HEK293 (cell line): ENCODE measurements around the gene ATMIN.

Experiments used
- HOXC10 ChIP-seq: sonication (generic); formaldehyde crosslinking; IDR thresholded peaks from 2 replicates; pipeline ENCODE4 v1.8.1; 2023; ENCODE audit warnings: mild to moderate bottlenecking, missing genetic modification reagents
- HOXD13 ChIP-seq: sonication (generic); formaldehyde crosslinking; IDR thresholded peaks from 2 replicates; pipeline ENCODE4 v1.8.0; 2022; ENCODE audit warnings: missing genetic modification reagents, borderline replicate concordance
- KLF16 ChIP-seq: fragments of 450-650 bp; formaldehyde crosslinking; IDR thresholded peaks from 2 replicates; pipeline ENCODE4 v1.5.1; 2017; ENCODE audit warnings: missing biosample characterization, missing genetic modification characterization
- SP2 ChIP-seq: fragments of 450-650 bp; formaldehyde crosslinking; IDR thresholded peaks from 2 replicates; pipeline ENCODE4 v1.5.1; 2016; ENCODE audit warnings: missing biosample characterization, missing genetic modification characterization
- ZNF239 ChIP-seq: fragments of 450-650 bp; formaldehyde crosslinking; IDR thresholded peaks from 2 replicates; pipeline ENCODE4 v1.5.1; 2016; ENCODE audit warnings: missing biosample characterization, missing genetic modification characterization
- ZNF350 ChIP-seq: fragments of 450-650 bp; formaldehyde crosslinking; IDR thresholded peaks from 2 replicates; pipeline ENCODE4 v1.5.0; 2017; ENCODE audit warnings: missing biosample characterization, mild to moderate bottlenecking, missing genetic modification characterization
- TF ChIP-seq, protein P1 (sequence below): fragments of 450-650 bp; formaldehyde crosslinking; IDR thresholded peaks from 2 replicates; pipeline ENCODE4 v1.5.1; 2016; ENCODE audit warnings: missing biosample characterization, missing genetic modification characterization

DNA sequence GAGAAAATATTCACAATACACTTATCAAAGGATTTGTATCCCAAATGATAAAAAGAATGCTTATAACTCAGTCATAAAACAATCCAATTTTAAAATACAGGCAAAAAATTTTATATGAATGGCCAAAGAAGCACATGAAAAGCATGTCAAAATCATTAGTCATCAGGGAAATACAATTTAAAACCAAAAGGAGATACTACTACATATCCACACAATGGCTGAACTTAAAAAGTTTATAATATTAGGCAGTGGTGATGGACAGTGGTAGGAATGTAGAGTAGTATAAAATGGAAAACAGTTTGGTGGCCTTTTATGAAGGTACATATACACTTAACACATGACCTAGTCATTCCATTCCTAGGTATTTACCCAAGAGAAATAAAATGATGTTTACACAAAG is 41.2 kb upstream of the ATMIN start:
- TF ChIP-seq KLF16 (tag by site-specific recombination): no peak
- TF ChIP-seq, protein P1, sequence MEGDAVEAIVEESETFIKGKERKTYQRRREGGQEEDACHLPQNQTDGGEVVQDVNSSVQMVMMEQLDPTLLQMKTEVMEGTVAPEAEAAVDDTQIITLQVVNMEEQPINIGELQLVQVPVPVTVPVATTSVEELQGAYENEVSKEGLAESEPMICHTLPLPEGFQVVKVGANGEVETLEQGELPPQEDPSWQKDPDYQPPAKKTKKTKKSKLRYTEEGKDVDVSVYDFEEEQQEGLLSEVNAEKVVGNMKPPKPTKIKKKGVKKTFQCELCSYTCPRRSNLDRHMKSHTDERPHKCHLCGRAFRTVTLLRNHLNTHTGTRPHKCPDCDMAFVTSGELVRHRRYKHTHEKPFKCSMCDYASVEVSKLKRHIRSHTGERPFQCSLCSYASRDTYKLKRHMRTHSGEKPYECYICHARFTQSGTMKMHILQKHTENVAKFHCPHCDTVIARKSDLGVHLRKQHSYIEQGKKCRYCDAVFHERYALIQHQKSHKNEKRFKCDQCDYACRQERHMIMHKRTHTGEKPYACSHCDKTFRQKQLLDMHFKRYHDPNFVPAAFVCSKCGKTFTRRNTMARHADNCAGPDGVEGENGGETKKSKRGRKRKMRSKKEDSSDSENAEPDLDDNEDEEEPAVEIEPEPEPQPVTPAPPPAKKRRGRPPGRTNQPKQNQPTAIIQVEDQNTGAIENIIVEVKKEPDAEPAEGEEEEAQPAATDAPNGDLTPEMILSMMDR: no peak
- TF ChIP-seq HOXD13 (CRISPR knock-in tag): no peak
- TF ChIP-seq HOXC10: no peak
- no peak for TF ChIP-seq SP2 (tag by site-specific recombination)
- TF ChIP-seq ZNF239 (tag by site-specific recombination): no peak
- TF ChIP-seq ZNF350 (tag by site-specific recombination): no peak
